HG03439 (cell line): ENCODE measurements around the gene NTRK1.

ENCODE experiments used
- ATAC-seq: cut with Tn5 transposase; IDR thresholded peaks from one replicate; pipeline ENCODE4 v1.9.1; 2021; ENCODE audit warnings: mild to moderate bottlenecking, moderate library complexity; ENCODE audit not compliant: unreplicated experiment

The NTRK1 gene

GRCh38 chr1:156854634-156855033 is 6.0 kb upstream of the NTRK1 start:
- no peak for ATAC-seq

DNA sequence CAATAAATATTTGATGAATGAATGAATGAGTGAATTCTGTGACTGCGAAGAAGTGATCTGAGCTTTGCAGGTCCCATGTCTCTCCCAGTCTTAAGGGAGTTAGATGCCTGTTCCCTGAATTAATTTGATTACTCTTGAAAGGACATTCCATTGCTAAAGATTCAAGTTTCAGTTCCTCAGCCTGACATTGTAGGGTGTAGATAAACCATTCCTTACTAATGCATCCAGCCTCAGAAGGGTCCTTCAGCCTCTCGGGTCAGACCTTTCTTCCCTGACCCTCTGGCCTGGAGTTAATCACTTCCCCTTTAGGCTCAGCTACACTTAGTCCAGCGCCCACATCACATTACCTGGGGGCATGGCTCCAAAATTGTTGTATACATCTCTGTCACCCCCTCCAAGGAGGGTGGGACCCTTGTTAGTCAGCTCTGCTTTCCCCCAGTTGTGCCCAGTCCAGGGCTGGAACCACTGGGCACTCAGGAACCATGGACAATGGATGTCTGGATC is 4.3 kb upstream of the NTRK1 start:
- ATAC-seq, result no peak

DNA sequence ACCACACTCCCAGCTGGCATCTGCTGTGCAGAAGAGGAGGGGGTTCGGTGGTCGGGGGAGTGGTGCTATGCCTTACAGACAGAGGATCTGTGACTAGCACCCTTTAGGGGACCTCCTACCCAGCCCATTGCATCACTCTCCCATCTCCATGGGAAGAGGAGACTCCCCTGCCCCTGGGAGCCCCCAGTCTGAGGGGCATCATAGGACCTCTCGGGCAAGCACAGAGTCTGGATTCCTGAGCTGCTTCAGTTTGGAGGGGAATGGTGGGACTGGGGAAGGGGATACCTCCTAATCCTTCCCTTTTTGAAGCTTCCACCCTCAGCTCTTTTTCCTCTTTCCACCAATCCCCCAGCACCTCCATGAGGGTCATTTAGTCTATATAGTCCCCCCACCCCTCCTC is 3.1 kb upstream of the NTRK1 start:
- ATAC-seq, result no peak

- no peak for ATAC-seq
Measured at GRCh38 chr1:156858555-156858956, 2.1 kb upstream of the NTRK1 start.

DNA sequence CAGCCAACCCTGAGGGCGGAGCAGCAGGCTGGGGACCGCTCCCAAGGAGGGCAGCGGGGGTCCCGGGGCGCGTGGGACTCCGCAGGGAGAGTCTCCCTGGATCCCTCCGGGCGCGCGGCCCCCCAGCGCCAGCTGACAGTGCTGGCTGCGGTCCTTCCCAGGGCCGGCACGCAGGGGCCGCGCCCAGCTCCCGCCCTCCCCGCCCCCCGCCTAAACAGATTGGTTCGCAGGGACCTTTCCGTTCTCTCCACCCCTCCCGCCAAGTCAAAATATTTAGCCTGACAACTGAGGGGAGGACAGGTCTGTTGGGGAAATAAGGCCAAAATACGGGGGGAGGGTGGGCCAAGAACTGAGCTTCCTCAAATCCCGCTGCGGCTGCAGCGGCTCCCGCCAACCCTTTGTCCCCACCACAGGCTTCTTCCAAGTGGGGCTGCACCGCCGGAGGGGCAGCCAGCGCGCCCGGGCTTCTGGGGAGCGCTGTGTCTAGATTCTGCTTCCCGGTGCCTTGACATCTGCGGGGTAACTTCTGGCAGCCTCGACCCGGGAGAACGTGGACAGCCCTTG is 1.6 kb upstream of the NTRK1 start, which contains the start of gene INSRR:
Gene INSRR (minus strand): TSS at position 159 of the 564 bp plus-strand sequence. CDS start 496 bp downstream, outside the sequence.
- ATAC-seq, result no peak

GRCh38 chr1:156859523-156860112 is 1.0 kb upstream of the NTRK1 start:
- no peak for ATAC-seq

- ATAC-seq, result no peak
Measured at GRCh38 chr1:156860113-156860627, 495 bp upstream of the NTRK1 start.

DNA sequence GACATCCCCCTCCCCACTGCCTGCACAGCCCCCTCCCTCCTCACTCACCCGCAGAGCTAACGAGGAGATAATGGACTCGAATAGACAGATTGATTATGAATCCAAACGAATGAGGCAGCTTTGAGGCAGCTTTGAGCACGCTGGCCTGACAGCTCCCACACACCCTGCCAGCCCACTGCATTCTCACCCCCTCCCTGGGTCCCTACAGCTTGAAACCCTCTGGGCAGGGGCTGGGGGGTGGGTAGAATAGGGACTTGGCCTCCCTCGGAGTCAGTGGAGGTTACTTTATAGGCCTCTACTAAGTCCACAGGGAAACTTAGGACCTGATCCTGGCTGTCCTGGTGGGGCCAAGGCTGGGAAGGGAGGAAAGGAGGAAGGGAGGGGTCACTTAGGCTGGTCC is 1.9 kb downstream of the NTRK1 start:
- ATAC-seq, result no peak

DNA sequence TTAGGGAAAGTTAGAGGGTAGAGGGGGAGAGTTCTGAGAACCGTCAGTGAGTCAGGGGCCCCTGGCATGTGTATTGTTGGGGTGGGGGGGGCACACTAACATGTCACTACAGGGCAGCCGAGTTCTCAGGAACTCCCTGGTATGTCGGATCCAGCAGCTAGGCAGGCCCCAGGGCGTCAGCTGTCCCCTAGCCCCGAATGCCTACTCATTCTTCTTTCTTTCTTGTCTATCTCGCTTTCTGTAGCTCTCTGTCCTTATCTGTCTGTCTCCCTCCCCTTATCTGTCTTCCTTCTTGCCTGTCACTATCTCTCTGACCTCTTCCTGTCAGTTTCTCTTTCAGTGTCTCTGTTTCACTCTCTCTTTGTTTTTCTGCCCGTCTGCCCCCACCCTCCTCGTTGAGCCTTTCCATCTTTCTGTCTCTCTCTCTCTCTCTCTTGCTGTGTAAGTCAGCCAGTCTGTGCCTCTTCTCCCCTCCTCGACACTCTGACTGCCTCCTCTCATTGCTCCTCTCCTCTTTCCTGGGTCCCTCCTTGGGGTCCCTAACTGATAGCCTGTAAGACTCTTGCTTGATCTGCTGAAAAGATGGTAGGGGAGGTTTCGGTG is 2.4 kb downstream of the NTRK1 start:
- ATAC-seq, result no peak

- no peak for ATAC-seq
Measured at GRCh38 chr1:156863631-156864030, 3.0 kb downstream of the NTRK1 start.

- ATAC-seq, result no peak
Measured at GRCh38 chr1:156864796-156865195, 4.1 kb downstream of the NTRK1 start.

DNA sequence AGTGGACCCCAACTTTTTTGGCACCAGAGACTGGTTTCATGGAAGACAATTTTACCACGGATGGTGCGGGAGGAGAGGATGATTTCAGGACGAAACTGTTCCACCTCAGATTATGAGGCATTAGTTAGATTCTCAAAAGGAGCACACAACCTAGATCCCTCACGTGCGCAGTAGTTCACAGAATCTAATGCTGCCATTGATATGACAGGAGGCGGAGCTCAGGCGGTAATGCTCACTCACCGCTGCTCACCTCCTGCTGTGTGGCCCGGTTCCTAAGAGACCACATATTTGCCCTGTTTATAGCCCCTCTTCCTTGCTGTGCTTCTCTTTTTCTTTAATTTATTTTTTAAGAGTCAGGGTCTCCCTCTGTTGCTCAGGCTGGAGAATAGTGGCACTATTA is 4.6 kb downstream of the NTRK1 start:
- no peak for ATAC-seq

GRCh38 chr1:156865865-156866248 is 5.2 kb downstream of the NTRK1 start:
- ATAC-seq, result no peak

- ATAC-seq, result no peak
Measured at GRCh38 chr1:156866249-156866909, 5.7 kb downstream of the NTRK1 start.

DNA sequence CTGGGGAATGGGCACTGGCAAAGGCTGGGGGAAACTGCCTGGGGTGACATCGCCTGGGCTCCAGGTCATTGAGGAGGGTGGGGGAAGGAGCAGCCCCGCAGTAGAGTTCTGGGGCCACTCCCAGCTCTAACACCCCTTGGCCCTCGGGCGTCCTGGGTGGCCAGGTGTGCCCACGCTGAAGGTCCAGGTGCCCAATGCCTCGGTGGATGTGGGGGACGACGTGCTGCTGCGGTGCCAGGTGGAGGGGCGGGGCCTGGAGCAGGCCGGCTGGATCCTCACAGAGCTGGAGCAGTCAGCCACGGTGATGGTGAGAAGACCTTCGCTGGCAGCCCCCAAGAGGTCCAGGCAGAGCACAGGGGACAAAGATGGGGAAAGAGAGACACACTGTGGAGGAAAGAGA is 7.7 kb downstream of the NTRK1 start:
- ATAC-seq, result no peak

- ATAC-seq, result no peak
Measured at GRCh38 chr1:156869455-156869854, 8.8 kb downstream of the NTRK1 start.

GRCh38 chr1:156873659-156874058 is 13.0 kb downstream of the NTRK1 start:
- ATAC-seq, result no peak

DNA sequence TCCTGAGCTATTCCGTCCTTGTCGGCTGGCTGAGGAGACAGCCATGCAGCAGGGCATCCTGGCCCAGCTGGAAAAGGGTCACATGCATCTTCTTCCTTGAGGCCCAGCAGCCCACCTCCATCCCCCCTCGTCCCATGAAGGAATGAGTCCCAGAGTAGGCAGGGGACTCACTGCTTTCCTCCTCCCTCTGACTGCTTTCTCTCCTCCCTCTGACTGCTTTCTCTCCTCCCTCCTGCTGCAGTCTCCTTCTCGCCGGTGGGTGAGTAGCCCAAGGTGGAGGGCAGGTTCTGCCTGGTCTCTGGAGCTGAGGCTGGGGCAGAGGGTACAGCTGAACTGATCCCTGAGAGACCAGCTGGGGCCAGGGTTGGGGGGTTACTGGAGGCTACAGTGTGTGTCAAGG is 13.5 kb downstream of the NTRK1 start:
- no peak for ATAC-seq

DNA sequence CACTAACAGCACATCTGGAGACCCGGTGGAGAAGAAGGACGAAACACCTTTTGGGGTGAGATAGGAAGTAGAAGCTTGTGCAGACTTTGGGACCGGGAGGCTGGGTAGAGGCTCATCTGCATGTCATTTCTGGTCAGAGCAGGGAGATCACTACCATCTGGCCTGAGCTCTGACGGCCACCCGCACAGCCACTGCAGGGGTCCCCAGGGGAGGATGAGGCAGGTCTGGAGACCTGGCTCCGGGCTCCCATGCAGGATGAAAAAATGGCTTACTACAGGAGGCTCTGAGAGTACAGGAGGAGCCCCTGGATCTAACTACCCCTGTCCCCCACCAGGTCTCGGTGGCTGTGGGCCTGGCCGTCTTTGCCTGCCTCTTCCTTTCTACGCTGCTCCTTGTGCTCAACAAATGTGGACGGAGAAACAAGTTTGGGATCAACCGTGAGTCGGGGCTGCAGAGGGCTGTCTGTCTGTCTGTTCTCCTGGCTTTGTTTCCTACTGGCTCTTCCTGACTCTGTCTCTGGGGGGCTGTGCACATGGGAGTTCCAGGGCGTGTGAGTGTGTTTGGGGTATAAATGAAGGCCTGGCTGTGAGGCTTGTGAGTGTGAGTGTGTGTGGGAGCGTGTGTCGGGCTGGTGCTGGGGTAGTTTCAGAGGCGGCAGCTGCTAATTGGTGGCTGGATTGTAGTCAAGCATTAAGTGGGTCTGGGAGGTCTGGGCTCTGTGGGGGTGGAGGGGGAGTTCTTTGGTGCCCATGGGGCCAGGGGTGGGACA is 14.1 kb downstream of the NTRK1 start:
- no peak for ATAC-seq

GRCh38 chr1:156875341-156875615 is 14.6 kb downstream of the NTRK1 start:
- no peak for ATAC-seq

DNA sequence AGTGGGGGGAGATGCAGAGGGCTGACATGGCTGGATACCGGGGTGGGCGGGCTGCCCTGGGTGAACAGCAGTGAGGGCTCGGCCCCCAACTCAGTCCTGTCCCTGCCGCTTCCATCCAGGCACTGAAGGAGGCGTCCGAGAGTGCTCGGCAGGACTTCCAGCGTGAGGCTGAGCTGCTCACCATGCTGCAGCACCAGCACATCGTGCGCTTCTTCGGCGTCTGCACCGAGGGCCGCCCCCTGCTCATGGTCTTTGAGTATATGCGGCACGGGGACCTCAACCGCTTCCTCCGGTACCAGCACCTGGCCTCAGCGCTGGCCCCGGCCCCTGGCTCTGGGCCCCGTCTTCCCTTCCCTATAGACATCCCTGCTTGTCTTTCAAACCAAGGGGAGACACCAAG is 15.6 kb downstream of the NTRK1 start:
- no peak for ATAC-seq
